NCI-H2029 (cell line): Measurements from ENCODE around the gene EMC10.
"Not testable (repeated sequence)": the region's sequence is repeated elsewhere in the genome, so short reads cannot be mapped to it uniquely, and the experiment has no call there.

Source experiments
- DNase-seq: peaks from one replicate; lab custom pipeline; 2025; lab: John Stamatoyannopoulos, UW

EMC10 gene

GRCh38 chr19:50476224-50476906 lies at the start of gene EMC10, which contains the start of gene GARIN5A:
TSS of gene EMC10 (plus strand) at chr19:50476507. CDS start at chr19:50476545, 38 bp downstream.
TSS of gene GARIN5A (minus strand) at chr19:50476848. CDS start at chr19:50476388, 460 bp downstream.
- peak; percentile 94 for DNase-seq

GRCh38 chr19:50427318-50427925 lies 48.9 kb upstream of the EMC10 start:
- no peak for DNase-seq

- DNase-seq, result no peak
Measured at GRCh38 chr19:50427997-50428425, 48.3 kb upstream of the EMC10 start.

GRCh38 chr19:50428772-50429463 lies 47.4 kb upstream of the EMC10 start:
- DNase-seq, result no peak

- DNase-seq, result no peak
Measured at GRCh38 chr19:50430888-50431342, 45.4 kb upstream of the EMC10 start.

GRCh38 chr19:50431343-50432220 lies 44.7 kb upstream of the EMC10 start:
- peak; percentile 56 for DNase-seq

- DNase-seq, result no peak
Measured at GRCh38 chr19:50432221-50433028, 43.9 kb upstream of the EMC10 start, which contains the start of gene MYBPC2. TSS of gene MYBPC2 (plus strand) at chr19:50432892. CDS start at chr19:50432954, 62 bp downstream.

GRCh38 chr19:50433201-50434180 lies 42.8 kb upstream of the EMC10 start:
- no peak for DNase-seq

- DNase-seq, result no peak
Measured at GRCh38 chr19:50434525-50434924, 41.8 kb upstream of the EMC10 start.

GRCh38 chr19:50435221-50435620 lies 41.1 kb upstream of the EMC10 start:
- DNase-seq, result no peak

- DNase-seq, result no peak
Measured at GRCh38 chr19:50435627-50436026, 40.7 kb upstream of the EMC10 start.

- no peak for DNase-seq
Measured at GRCh38 chr19:50437862-50438449, 38.4 kb upstream of the EMC10 start.

GRCh38 chr19:50439130-50439529 lies 37.2 kb upstream of the EMC10 start:
- DNase-seq, result not testable (repeated sequence)

GRCh38 chr19:50444059-50444458 lies 32.2 kb upstream of the EMC10 start:
- no peak for DNase-seq

GRCh38 chr19:50447053-50447452 lies 29.3 kb upstream of the EMC10 start:
- no peak for DNase-seq

GRCh38 chr19:50447750-50448149 lies 28.6 kb upstream of the EMC10 start:
- no peak for DNase-seq

GRCh38 chr19:50449236-50449899 lies 26.9 kb upstream of the EMC10 start:
- no peak for DNase-seq

GRCh38 chr19:50450369-50451222 lies 25.7 kb upstream of the EMC10 start:
- no peak for DNase-seq
